Aorta (tissue), 5 donors: ENCODE results near the gene SFT2D1. TPM values are rescaled to one million over a fixed set of nuclear protein-coding genes. Genes with fewer than 3 reads are reported as not detected.
"Not testable (repeated sequence)": the region's sequence is repeated elsewhere in the genome, so short reads cannot be mapped to it uniquely, and the experiment has no call there.

Experiments used
- ATAC-seq: fragments of 200-7000 bp; cut with Tn5 transposase; one replicate; pipeline ENCODE4 v1.9.1; 2022; ENCODE audit warnings: moderate library complexity; ENCODE audit not compliant: low FRiP score
- DNase-seq, 2 donors: peaks; one replicate each; pipeline ENCODE4 v3.0.0-alpha.2; 2020
- H3K27ac ChIP-seq, 2 donors: one replicate each; pipeline ENCODE4 v1.5.1; 2013; ENCODE audit warnings: low read length in 2 of 2, mild to moderate bottlenecking in 2 of 2, moderate library complexity in 2 of 2, control low read depth in 1 of 2, inconsistent platforms in 1 of 2, low read depth in 1 of 2
- H3K27me3 ChIP-seq, 2 donors: one replicate each; pipeline ENCODE4 v1.6.1; 2013; ENCODE audit warnings: control low read depth in 1 of 2, low read length in 1 of 2, mild to moderate bottlenecking in 1 of 2, moderate library complexity in 1 of 2; ENCODE audit not compliant: insufficient read depth in 2 of 2, control insufficient read depth in 1 of 2
- H3K36me3 ChIP-seq, 2 donors: one replicate each; pipeline ENCODE4 v1.6.1; 2013; ENCODE audit warnings: control low read depth in 1 of 2, low read length in 1 of 2, mild to moderate bottlenecking in 1 of 2; ENCODE audit not compliant: insufficient read depth in 2 of 2, control insufficient read depth in 1 of 2
- H3K4me1 ChIP-seq, 2 donors: one replicate each; pipeline ENCODE4 v1.6.1; 2013; ENCODE audit warnings: low read length in 2 of 2, control low read depth in 1 of 2, mild to moderate bottlenecking in 1 of 2, moderate library complexity in 1 of 2; ENCODE audit not compliant: insufficient read depth in 2 of 2, control insufficient read depth in 1 of 2
- H3K4me3 ChIP-seq, 2 donors: one replicate each; pipeline ENCODE4 v1.5.1; 2013; ENCODE audit warnings: low read length in 2 of 2, control low read depth in 1 of 2, mild to moderate bottlenecking in 1 of 2
- H3K9me3 ChIP-seq: one replicate; pipeline ENCODE4 v1.6.1; 2013; ENCODE audit warnings: mild to moderate bottlenecking, low read length; ENCODE audit not compliant: control insufficient read depth
- WGBS, 2 donors: extraction: QIAGEN DNeasy Blood & Tissue Kit; methylation state at CpG; one replicate each; pipeline ENCODE4 v1.1.7; 2013; 5-methylcytosine and 5-hydroxymethylcytosine counted together
- intact Hi-C, 2 donors: fragments of 100-400 bp; cut with DNase I; formaldehyde crosslinking; loops; one replicate each; pipeline versions ENCODE4 v1.14.2 to v1.15.0; 2022
- polyA plus RNA-seq, 2 donors: library from polyadenylated mRNA; stranded (reverse); fragments of 200-250 nt; gene quantifications; one replicate each; pipeline ENCODE4 v1.2.3, GENCODE V29; 2013
- total RNA-seq, 2 donors: library from RNA; stranded (reverse); fragmentation: NEBNext Ultra II Directional; extraction: Animal tissue kit (Norgen Biotek cat#: 25700); gene quantifications; one replicate each; pipeline ENCODE4 v1.2.1, GENCODE V29; 2021
- donor health status: healthy with polysubstance abuse.
- donor health status: Bipolar disorder and iron deficiency.
- donor health status: DM: no; HTN: no; CAD: no.
- donor health status: DM: no; HTN: no; CAD: no.
- donor health status: DM: yes; HTN: yes; CAD: no.

SFT2D1 gene
- total and polyA plus RNA-seq, 4 donors = 36.5 to 53.5 (median 37.2) TPM

DNA sequence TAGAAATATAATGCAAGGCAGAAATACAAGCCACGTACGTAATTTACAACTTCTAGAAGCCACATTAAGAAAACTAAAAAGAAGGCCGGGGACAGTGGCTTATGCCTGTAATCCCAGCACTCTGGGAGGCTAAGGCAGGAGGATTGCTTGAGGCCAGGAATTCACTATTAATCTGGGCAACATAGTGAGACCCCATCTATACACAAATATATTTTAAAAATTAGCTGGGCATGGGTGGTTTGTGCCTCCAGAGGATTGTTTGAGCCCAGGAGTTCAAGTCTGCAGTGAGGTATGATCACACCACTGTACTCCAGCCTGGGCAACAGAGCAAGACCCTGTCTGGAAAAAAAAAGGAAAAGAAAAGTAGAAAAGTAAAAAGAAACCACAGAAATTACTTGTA, 28.1 kb upstream of the SFT2D1 start:
- no peaks in the 10 kb centered on the region for H3K36me3 ChIP-seq
- H3K9me3 ChIP-seq = no peaks in the 10 kb centered on the region
- no peak overlapping the region for H3K27ac ChIP-seq
- H3K27me3 ChIP-seq = no peaks in the 10 kb centered on the region
- DNase-seq (no peak), ATAC-seq (no peak)
- intact Hi-C loops = no loop called here
- H3K4me3 ChIP-seq = no peak overlapping the region
- H3K4me1 ChIP-seq = no peaks in the 10 kb centered on the region
- WGBS, 2 donors = 91 to 92% methylated on average over 3 of the region's 3 CpGs

DNA sequence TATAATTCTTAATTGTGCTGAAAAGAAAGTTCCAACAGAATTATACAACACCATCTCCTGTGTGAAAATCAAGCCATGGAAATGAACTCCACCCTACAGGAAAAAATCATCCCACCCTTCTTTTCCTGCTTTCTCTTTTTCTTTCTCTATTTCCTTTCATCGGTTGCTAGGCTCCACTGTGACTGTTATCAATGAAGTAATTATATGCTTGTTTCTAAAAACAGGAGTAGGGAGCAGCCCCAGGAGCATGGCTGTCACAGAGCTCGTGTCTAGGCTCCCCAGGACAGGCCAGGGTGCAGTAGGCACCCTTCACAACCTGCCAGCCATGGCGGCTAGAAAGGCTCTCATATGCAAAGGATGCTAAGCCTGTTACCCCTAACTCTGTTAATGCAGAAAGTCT, 27.4 kb upstream of the SFT2D1 start:
- H3K4me1 ChIP-seq = no peaks in the 10 kb centered on the region
- DNase-seq (no peak), ATAC-seq (no peak)
- H3K9me3 ChIP-seq = no peaks in the 10 kb centered on the region
- H3K36me3 ChIP-seq = no peaks in the 10 kb centered on the region
- no peak overlapping the region for H3K4me3 ChIP-seq
- 78% methylated on average over 3 of the region's 3 CpGs for WGBS, 2 donors
- H3K27me3 ChIP-seq = no peaks in the 10 kb centered on the region
- intact Hi-C loops = no loop called here
- H3K27ac ChIP-seq = no peak overlapping the region

- no peaks in the 10 kb centered on the region for H3K9me3 ChIP-seq
- no peak overlapping the region for H3K27ac ChIP-seq
- H3K27me3 ChIP-seq = no peaks in the 10 kb centered on the region
- ATAC-seq (no peak), DNase-seq (no peak)
- no peaks in the 10 kb centered on the region for H3K36me3 ChIP-seq
- WGBS, 2 donors = 87 to 90% methylated on average over 3 of the region's 3 CpGs
- intact Hi-C loops = no loop called here
- H3K4me3 ChIP-seq = no peak overlapping the region
- peaks cover 0 to 1% of the 10 kb centered on the region in 2 donors for H3K4me1 ChIP-seq
These were observed 24.6 kb upstream of the SFT2D1 start for GRCh38 chr6:166366921-166367320.

GRCh38 chr6:166365806-166366205, 23.5 kb upstream of the SFT2D1 start:
- ATAC-seq (no peak), DNase-seq (no peak)
- Histone ChIP-seq H3K9me3 (no peaks in the 10 kb centered on the region), H3K27ac (peak overlapping the region in 1 of 2 donors; percentile 21), H3K36me3 (no peaks in the 10 kb centered on the region), H3K4me3 (no peak overlapping the region), H3K27me3 (no peaks in the 10 kb centered on the region), H3K4me1 (peaks cover 0 to 1% of the 10 kb centered on the region in 2 donors)
- 29 to 33% methylated on average over 6 of the region's 6 CpGs for WGBS, 2 donors
- intact Hi-C loops = loop anchor here (2.0 kb wide), 2 partner anchors 17 to 23 kb away; partner anchors contain the start of genes MPC1 (in 2 of the 2) and SFT2D1 (in 1 of the 2)

GRCh38 chr6:166365221-166365620, 22.9 kb upstream of the SFT2D1 start:
- Histone ChIP-seq H3K9me3 (no peaks in the 10 kb centered on the region), H3K27ac (no peak overlapping the region), H3K4me3 (no peak overlapping the region), H3K4me1 (peaks cover 0 to 1% of the 10 kb centered on the region in 2 donors), H3K27me3 (no peaks in the 10 kb centered on the region), H3K36me3 (no peaks in the 10 kb centered on the region)
- DNase-seq (no peak), ATAC-seq (peak; percentile 73)
- intact Hi-C loops = loop anchor here (2.0 kb wide), 2 partner anchors 18 to 22 kb away; partner anchors contain the start of genes MPC1 (in 2 of the 2) and SFT2D1 (in 1 of the 2)
- WGBS, 2 donors = 1 to 6% methylated on average over 2 of the region's 2 CpGs

DNA sequence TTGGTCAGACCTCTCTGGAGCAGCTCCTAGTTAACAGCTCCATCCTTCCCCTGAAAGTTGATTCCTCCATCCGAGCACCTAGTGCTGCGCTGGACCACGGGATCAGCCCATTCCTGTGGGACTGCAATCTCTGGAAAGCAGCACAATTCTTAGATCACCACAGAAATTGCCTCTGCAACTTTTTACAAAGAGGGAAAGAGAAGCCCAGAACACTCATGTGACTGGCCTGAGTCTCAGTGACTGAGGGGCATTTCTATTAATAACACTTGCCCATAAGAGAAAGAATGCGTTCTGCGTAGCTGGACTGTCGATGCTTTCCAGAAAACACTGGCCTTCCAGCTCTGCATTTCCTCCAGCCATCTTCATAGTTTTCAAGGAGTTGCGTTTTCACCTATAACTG, 22.1 kb upstream of the SFT2D1 start:
- peak overlapping the region; percentile 71 to 84 for H3K27ac ChIP-seq

DNA sequence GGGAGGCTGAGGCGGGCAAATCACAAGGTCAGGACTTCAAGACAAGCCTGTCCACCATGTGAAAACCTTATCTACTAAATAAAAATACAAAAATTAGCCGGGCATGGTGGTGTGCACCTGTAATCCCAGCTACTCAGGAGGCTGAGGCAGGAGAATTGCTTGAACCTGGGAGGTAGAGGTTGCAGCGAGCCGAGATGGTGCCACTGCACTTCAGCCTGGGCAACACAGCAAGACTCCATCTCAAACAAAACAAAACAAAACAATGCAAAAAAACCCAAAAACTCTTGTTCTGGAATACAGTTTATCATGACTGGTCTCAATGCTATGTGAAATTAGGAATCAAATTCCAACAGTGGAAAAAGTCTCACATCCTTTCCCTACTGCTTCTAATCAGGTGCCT, 20.1 kb upstream of the SFT2D1 start:
- H3K4me3 ChIP-seq, H3K9me3 ChIP-seq, DNase-seq, ATAC-seq, intact Hi-C loops, H3K27me3 ChIP-seq, H3K4me1 ChIP-seq, H3K27ac ChIP-seq, H3K36me3 ChIP-seq: not testable (repeated sequence)
- 96 to 99% methylated on average over 4 of the region's 4 CpGs for WGBS, 2 donors

More for the DNA sequence above, 22.1 kb upstream of the SFT2D1 start:
- intact Hi-C loops = loop anchor here (2.0 kb wide), 2 partner anchors 18 to 22 kb away; partner anchors contain the start of genes MPC1 (in 2 of the 2) and SFT2D1 (in 1 of the 2)
- DNase-seq (no peak), ATAC-seq (peak; percentile 89)
- 3 to 8% methylated on average over 7 of the region's 7 CpGs for WGBS, 2 donors
- no peaks in the 10 kb centered on the region for H3K9me3 ChIP-seq
- H3K4me3 ChIP-seq = no peak overlapping the region
- H3K36me3 ChIP-seq = no peaks in the 10 kb centered on the region
- no peaks in the 10 kb centered on the region for H3K27me3 ChIP-seq
- H3K4me1 ChIP-seq = peaks cover 0 to 1% of the 10 kb centered on the region in 2 donors

GRCh38 chr6:166361077-166361429, 18.7 kb upstream of the SFT2D1 start:
- peaks cover 1% of the 10 kb centered on the region for H3K9me3 ChIP-seq
- ATAC-seq (no peak), DNase-seq (no peak)
- H3K27me3 ChIP-seq = no peaks in the 10 kb centered on the region
- H3K36me3 ChIP-seq = no peaks in the 10 kb centered on the region
- intact Hi-C loops = no loop called here
- peaks cover 0 to 1% of the 10 kb centered on the region in 2 donors for H3K4me1 ChIP-seq
- WGBS, 2 donors = 53 to 59% methylated on average over 3 of the region's 3 CpGs
- H3K4me3 ChIP-seq = no peak overlapping the region
- no peak overlapping the region for H3K27ac ChIP-seq

DNA sequence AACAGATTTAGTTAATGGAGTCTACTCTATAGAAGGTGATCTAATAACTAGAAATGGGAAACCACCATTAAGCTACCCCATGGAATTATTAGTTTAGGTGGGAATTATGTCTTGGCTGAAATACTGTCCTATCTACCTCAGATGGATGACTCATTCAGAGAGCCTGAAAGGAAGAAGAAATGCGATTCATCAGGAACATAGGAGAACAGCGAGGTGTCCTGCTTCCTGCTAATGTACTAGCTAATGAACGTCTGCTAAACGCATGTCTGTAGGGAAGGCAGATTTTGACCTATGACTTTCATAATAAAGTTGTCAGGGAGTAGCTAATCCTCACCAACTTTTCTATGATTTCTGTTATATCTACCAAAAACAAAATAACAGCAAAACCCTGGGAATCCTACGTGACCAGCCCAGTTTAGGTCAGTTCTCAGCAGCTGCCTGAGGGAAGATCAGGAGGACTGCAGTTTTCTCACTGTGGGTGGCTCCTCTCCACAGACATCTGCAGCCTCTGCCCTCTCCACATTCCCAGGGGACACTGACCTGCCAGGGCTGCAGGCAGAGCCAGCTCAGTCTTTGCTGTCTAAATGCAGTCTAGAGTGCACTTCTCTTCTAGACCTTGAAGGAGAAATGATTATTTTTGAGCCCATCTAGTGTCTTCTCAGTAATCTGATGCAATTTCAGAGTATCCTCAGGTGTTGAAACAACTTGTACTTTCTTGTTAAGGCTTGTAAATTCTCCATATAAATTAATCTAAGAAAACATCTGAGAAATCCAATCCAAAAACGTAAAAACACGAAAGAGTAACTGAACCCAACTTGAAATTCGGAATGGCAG, 18.1 kb upstream of the SFT2D1 start:
- peaks cover 1% of the 10 kb centered on the region for H3K9me3 ChIP-seq
- DNase-seq (no peak), ATAC-seq (no peak)
- 64 to 71% methylated on average over 8 of the region's 8 CpGs for WGBS, 2 donors
- intact Hi-C loops = no loop called here
- no peak overlapping the region for H3K27ac ChIP-seq
- no peak overlapping the region for H3K4me3 ChIP-seq
- peaks cover 0 to 1% of the 10 kb centered on the region in 2 donors for H3K4me1 ChIP-seq
- H3K36me3 ChIP-seq = no peaks in the 10 kb centered on the region
- no peaks in the 10 kb centered on the region for H3K27me3 ChIP-seq
